Small intestine (tissue), 7 donors: ENCODE results near the gene MAGI1. TPM values are rescaled to one million over a fixed set of nuclear protein-coding genes. Genes with fewer than 3 reads are reported as not detected.
A peak's percentile ranks its signal among the peaks of the same experiment; 100 is the strongest.

Experiments
- DNase-seq, 2 donors: peaks; one replicate each; pipeline versions ENCODE4 v3.0.0 to v3.0.0-alpha.2; 2013
- FAIRE-seq: peaks from 2 replicates; lab custom pipeline; 2012; peaks lifted over from hg19 to GRCh38; lab: Jason Lieb, UNC
- H3K27ac ChIP-seq, 3 donors: one replicate each; pipeline ENCODE4 v1.5.1; 2013; ENCODE audit warnings: low read length in 2 of 3, mild to moderate bottlenecking in 2 of 3, control low read depth in 1 of 3, inconsistent platforms in 1 of 3, low read depth in 1 of 3, moderate library complexity in 1 of 3
- H3K27me3 ChIP-seq, 3 donors: one replicate each; pipeline ENCODE4 v1.6.1; 2013; ENCODE audit warnings: low read length in 3 of 3, inconsistent platforms in 1 of 3; ENCODE audit not compliant: control insufficient read depth in 3 of 3, insufficient read depth in 3 of 3
- H3K36me3 ChIP-seq, 3 donors: one replicate each; pipeline ENCODE4 v1.6.1; 2013; ENCODE audit warnings: low read length in 3 of 3, inconsistent platforms in 1 of 3, low read depth in 1 of 3, mild to moderate bottlenecking in 1 of 3, moderate library complexity in 1 of 3; ENCODE audit not compliant: control insufficient read depth in 3 of 3, insufficient read depth in 2 of 3
- H3K4me1 ChIP-seq, 3 donors: one replicate each; pipeline ENCODE4 v1.6.1; 2013; ENCODE audit warnings: low read length in 2 of 3, inconsistent platforms in 1 of 3, low read depth in 1 of 3, mild to moderate bottlenecking in 1 of 3, moderate library complexity in 1 of 3; ENCODE audit not compliant: control insufficient read depth in 3 of 3, insufficient read depth in 2 of 3
- H3K4me3 ChIP-seq, 3 donors: one replicate each; pipeline ENCODE4 v1.5.1; 2013; ENCODE audit warnings: low read length in 3 of 3, control low read depth in 1 of 3, inconsistent platforms in 1 of 3, low read depth in 1 of 3, mild to moderate bottlenecking in 1 of 3, moderate library complexity in 1 of 3
- H3K9me3 ChIP-seq, 2 donors: one replicate each; pipeline ENCODE4 v1.6.1; 2013; ENCODE audit warnings: low read depth in 1 of 2, low read length in 1 of 2; ENCODE audit not compliant: control insufficient read depth in 2 of 2, insufficient read depth in 1 of 2
- WGBS, 3 donors: extraction: QIAGEN DNeasy Blood & Tissue Kit; methylation state at CpG; one replicate each; pipeline ENCODE4 v1.1.7; 2013; 5-methylcytosine and 5-hydroxymethylcytosine counted together
- polyA plus RNA-seq, 4 donors: library from polyadenylated mRNA; stranded (reverse) in 3 of 4; unstranded in 1 of 4; fragments of 200-250 nt in 3 of 4; fragments of 120-200 nt in 1 of 4; gene quantifications; one replicate each; pipeline versions ENCODE4 v1.2.1 to v1.2.3, GENCODE V29; 2013
- donor health status: healthy with polysubstance abuse.
- donor health status: control.
- donor health status: control.
- donor health status: Bipolar disorder and iron deficiency.
- donor health status: healthy.

Gene MAGI1
- polyA plus RNA-seq, 4 donors: 10.0 to 35.1 (median 12.6) TPM

DNA sequence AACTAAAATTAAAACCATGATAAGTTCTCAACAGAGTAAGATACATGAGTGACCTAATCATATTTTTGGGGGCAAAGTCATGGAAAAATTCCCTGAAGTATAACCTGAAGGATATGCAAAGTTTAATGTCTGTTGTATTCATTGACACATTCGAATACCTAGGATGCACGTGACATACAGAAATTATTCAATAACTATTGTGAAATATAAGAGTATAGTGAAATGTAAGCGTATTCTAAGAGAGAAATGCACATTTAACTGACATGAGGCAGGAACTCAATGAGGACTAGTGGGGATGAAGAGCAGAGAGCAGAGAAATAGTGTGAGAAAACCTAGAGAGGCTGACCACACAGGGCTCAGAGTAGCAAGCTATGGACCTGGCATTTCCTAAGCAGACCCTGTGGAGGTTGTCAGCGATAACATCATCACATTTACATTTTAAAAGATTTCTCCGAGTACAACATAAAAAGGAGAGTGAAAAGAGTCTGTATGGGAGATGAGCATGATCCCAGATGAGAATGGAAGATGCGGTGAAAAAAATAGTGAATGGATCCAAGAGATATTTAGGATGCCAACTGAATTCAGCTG is 588.8 kb downstream of the MAGI1 start:
- peaks cover 0 to 3% (median 0%) of the 10 kb centered on the region in 3 donors for H3K36me3 ChIP-seq
- FAIRE-seq: no peak
- 90 to 96% (median 90%) methylated on average over 6 of the region's 6 CpGs for WGBS, 3 donors

GRCh38 chr3:65448120-65448519 is 590.6 kb downstream of the MAGI1 start:
- Histone ChIP-seq H3K27ac (no peak overlapping the region), H3K4me3 (no peak overlapping the region), H3K27me3 (no peaks in the 10 kb centered on the region), H3K9me3 (no peaks in the 10 kb centered on the region), H3K36me3 (peaks cover 0 to 3% (median 0%) of the 10 kb centered on the region in 3 donors), H3K4me1 (no peaks in the 10 kb centered on the region)
- 21 to 67% (median 33%) methylated on average over 3 of the region's 3 CpGs for WGBS, 3 donors
- DNase-seq (peak in 1 of 2 donors; percentile 4), FAIRE-seq (no peak)

More for the DNA sequence above, 588.8 kb downstream of the MAGI1 start:
- no peak overlapping the region for H3K4me3 ChIP-seq
- H3K4me1 ChIP-seq: no peaks in the 10 kb centered on the region
- DNase-seq: no peak
- H3K9me3 ChIP-seq: no peaks in the 10 kb centered on the region
- no peak overlapping the region for H3K27ac ChIP-seq
- H3K27me3 ChIP-seq: no peaks in the 10 kb centered on the region

DNA sequence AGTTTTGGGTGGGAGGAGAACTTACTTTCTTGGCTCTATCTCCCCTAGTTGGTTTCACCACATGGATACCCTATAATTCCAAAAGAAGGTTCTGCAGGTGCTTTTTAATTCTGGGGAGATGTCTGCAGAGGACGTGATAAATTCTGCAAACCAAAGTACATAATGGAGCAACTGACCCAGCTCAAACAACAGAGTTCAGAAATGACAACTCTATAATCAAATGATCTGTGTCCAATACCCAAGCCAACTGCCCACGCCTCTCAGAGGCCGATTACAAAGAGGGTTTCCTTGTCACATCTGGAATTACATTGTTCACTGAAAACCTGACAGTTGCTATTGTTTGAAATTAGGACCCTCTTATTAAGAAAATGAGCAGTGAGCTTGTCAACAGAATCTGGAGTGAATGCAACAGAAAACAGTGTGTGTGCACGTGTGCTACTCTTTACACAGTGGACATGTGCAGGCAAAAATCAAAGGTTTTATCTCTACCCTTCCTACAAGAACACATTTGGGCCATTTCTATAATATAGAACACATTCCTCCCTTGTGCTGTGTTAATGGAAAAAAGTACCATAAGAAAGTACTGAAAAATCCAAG is 593.0 kb downstream of the MAGI1 start:
- WGBS, 3 donors: 75 to 87% (median 85%) methylated on average over 4 of the region's 4 CpGs

DNA sequence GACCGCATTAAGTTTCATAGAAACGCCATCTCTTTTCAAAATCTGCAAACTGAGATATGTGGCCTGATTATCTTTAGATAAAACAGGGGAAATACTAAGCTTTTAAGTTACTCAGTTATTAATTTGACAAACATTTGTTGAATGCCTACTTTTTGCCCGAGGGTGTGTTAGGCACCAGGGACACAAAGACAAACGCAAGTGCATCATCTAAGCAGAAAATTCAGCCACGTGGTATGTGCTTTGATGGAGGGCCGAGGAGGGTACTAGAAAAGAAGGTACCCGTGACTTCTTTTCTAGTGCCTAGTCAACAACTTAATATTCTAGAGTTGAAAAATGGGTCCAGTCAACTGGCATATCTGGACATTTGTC is 594.3 kb downstream of the MAGI1 start:
- WGBS, 3 donors: 78 to 91% (median 84%) methylated on average over 7 of the region's 7 CpGs
- H3K4me1 ChIP-seq: no peaks in the 10 kb centered on the region
- H3K4me3 ChIP-seq: no peak overlapping the region
- no peaks in the 10 kb centered on the region for H3K9me3 ChIP-seq
- DNase-seq (no peak), FAIRE-seq (no peak)
- no peak overlapping the region for H3K27ac ChIP-seq
- H3K27me3 ChIP-seq: no peaks in the 10 kb centered on the region
- H3K36me3 ChIP-seq: peaks cover 0 to 7% (median 0%) of the 10 kb centered on the region in 3 donors

More for the DNA sequence above, 593.0 kb downstream of the MAGI1 start:
- Histone ChIP-seq H3K4me3 (no peak overlapping the region), H3K27me3 (no peaks in the 10 kb centered on the region), H3K27ac (no peak overlapping the region), H3K4me1 (no peaks in the 10 kb centered on the region), H3K9me3 (no peaks in the 10 kb centered on the region), H3K36me3 (peaks cover 0 to 3% (median 0%) of the 10 kb centered on the region in 3 donors)
- no peak for FAIRE-seq
- no peak for DNase-seq

DNA sequence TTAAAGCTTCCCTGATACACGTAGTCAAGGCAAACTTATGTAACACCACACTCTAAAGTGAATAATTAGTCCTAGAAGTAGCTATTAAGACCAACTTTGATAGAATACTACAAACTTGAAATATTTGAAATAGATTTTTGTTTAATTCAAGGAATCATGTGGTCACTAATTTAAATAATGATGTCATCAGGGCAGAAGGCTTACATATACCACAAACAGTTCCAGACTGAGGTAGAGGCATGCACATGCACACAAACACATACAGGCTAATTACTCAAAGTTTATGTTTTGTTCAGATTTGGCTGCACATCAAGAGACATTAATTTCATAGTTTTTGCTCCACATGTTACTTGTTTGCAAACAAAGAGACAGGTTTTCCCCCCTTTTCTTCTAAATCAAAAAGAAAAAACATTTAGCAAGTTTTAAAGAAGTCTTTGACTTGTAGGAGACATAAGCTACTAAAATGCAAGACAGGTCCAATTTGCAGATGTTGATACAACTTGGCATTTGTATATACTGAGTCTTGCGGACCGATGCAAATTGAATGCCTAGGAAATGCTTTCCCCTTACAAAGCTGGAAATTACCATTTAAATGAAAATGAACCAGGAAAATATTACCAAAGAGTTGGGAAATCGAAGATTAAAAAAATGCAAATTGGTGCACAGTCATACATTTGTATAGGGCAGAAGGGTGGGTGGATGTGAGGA is 594.8 kb downstream of the MAGI1 start:
- WGBS, 3 donors: 81 to 90% (median 89%) methylated on average over 4 of the region's 4 CpGs
- no peak for DNase-seq
- Histone ChIP-seq H3K9me3 (no peaks in the 10 kb centered on the region), H3K36me3 (peaks cover 0 to 7% (median 0%) of the 10 kb centered on the region in 3 donors), H3K4me1 (no peaks in the 10 kb centered on the region), H3K4me3 (no peak overlapping the region), H3K27me3 (no peaks in the 10 kb centered on the region), H3K27ac (no peak overlapping the region)
- no peak for FAIRE-seq

DNA sequence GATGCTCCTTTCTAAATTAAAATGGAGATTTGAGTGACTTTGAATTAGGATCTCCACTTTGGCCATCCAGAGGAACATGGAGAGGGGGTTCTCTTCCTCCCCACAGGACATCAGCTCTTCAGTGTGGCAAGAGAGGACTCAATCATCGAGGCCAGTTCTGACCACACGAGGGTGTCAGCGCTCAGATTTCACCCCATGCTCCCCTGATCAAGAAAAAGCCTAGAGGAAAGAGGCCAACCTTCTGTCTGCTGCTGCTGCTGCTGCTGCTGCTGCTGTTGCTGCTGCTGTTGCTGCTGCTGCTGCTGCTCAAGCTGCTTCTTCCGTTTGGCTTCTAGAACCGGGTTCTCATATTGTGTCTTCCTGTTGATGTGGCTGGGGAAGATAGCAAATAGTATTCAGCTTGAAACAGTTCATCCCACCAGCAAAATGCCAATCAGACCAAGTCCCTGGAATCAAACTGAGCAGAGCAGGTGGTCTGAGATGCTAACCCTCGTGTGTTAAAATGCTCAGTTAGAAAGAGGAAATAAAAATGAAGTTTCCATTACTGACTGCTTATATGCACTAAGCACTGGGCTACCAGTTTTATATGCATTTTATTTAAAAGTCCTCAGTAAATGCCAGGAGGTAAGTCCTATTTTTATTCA is 599.0 kb downstream of the MAGI1 start:
- no peak overlapping the region for H3K4me3 ChIP-seq
- H3K27me3 ChIP-seq: no peaks in the 10 kb centered on the region
- peaks cover 0 to 6% (median 0%) of the 10 kb centered on the region in 3 donors for H3K36me3 ChIP-seq
- H3K4me1 ChIP-seq: no peaks in the 10 kb centered on the region
- WGBS, 3 donors: 18 to 38% (median 30%) methylated on average over 6 of the region's 6 CpGs
- H3K27ac ChIP-seq: no peak overlapping the region
- FAIRE-seq (no peak), DNase-seq (peak; percentile 56 to 60)
- no peaks in the 10 kb centered on the region for H3K9me3 ChIP-seq

DNA sequence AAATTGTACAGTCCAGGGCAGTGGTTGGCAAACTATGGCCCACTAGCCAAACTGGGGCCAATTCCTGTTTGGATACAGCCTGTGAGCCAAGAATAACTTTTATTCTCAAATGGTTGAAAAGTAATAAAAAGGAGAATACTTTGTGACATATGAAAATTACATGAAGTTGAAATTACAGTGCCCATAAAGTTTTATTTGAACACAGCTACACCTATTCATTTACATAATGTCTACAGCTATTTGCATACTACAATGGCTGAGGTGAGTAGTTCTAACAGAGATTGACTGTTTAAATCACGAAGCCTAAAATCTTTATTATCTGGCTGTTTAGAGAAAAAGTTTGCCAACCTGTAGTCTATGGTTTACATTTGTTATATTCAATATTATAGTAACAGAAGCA is 600.1 kb downstream of the MAGI1 start:
- peaks cover 0 to 6% (median 0%) of the 10 kb centered on the region in 3 donors for H3K36me3 ChIP-seq
- H3K4me1 ChIP-seq: no peaks in the 10 kb centered on the region
- no peak overlapping the region for H3K27ac ChIP-seq
- H3K9me3 ChIP-seq: no peaks in the 10 kb centered on the region
- no peak overlapping the region for H3K4me3 ChIP-seq
- DNase-seq: no peak
- no peak for FAIRE-seq
- no peaks in the 10 kb centered on the region for H3K27me3 ChIP-seq
- 91% methylated on average over 1 of the region's 1 CpG for WGBS, 3 donors

DNA sequence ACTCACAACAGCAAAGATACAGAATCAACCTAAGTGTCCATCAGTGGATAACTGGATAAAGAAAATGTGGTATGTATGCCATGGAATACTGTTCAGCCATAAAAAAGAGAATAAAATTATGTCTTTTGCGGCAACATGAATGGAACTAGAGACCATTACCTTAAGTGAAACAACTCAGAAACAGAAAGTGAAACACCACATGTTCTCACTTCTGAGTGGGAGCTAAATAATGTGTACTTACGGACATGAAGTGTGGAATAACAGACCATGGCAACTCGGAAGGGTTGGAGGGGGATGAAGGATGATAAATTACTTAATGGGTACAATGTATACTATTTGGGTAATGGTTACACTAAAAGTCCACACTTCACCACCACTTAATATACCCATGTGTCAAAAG is 600.6 kb downstream of the MAGI1 start:
- no peaks in the 10 kb centered on the region for H3K27me3 ChIP-seq
- 73 to 93% (median 83%) methylated on average over 3 of the region's 3 CpGs for WGBS, 3 donors
- H3K4me3 ChIP-seq: no peak overlapping the region
- no peaks in the 10 kb centered on the region for H3K9me3 ChIP-seq
- DNase-seq (no peak), FAIRE-seq (no peak)
- H3K36me3 ChIP-seq: peaks cover 0 to 6% (median 0%) of the 10 kb centered on the region in 3 donors
- no peaks in the 10 kb centered on the region for H3K4me1 ChIP-seq
- H3K27ac ChIP-seq: no peak overlapping the region
